ENCODE measurements around the gene C11orf97.

The C11orf97 gene

GRCh38 chr11:94567181-94567670 is 55.0 kb downstream of the C11orf97 start, which contains the start of gene PIWIL4 (continued):
- TF ChIP-seq ZSCAN4 (tag by site-specific recombination; IDR thresholded peaks at IDR 0.05), result no peak
- no peak for TF ChIP-seq ZNF366 (tag by site-specific recombination; conservative IDR thresholded peaks at IDR 0.05)
- TF ChIP-seq HIC1 (tag by site-specific recombination; IDR thresholded peaks at IDR 0.05), result no peak

- Histone ChIP-seq H3K4me1 (ENCODE audit: control insufficient read depth, insufficient read depth, low read length) (no peaks in the 10 kb centered on the region), H3K36me3 (ENCODE audit: control insufficient read depth in 2 of 2, insufficient read depth in 1 of 2, low read length in 2 of 2) (no peaks in the 10 kb centered on the region), H3K9me3 (ENCODE audit: control insufficient read depth, insufficient read depth, low read depth, low read length) (no peaks in the 10 kb centered on the region), H3K27ac (ENCODE audit: extremely low read depth, low read depth, low read length) (no peak overlapping the region), H3K4me3 (ENCODE audit: low read depth, low read length) (no peak overlapping the region)
- ChIA-PET POLR2A (no interaction called here), CTCF (no interaction called here)
- TF ChIP-seq ZNF654 (tag by site-specific recombination; IDR thresholded peaks at IDR 0.05; ENCODE audit: low read depth) (no peak), ATF2 (tag by site-specific recombination; IDR thresholded peaks at IDR 0.05; ENCODE audit: low read depth) (no peak), ZNF366 (tag by site-specific recombination; conservative IDR thresholded peaks at IDR 0.05) (no peak), BCL11A (tag by site-specific recombination; IDR thresholded peaks at IDR 0.05; ENCODE audit: low read depth) (no peak), ZNF521 (tag by site-specific recombination; IDR thresholded peaks at IDR 0.05) (no peak), ZNF518A (tag by site-specific recombination; conservative IDR thresholded peaks at IDR 0.05; ENCODE audit: low read depth) (no peak), ZSCAN30 (tag by site-specific recombination; IDR thresholded peaks at IDR 0.05) (no peak), ZNF544 (tag by site-specific recombination; IDR thresholded peaks at IDR 0.05) (no peak)
These were observed 55.9 kb downstream of the C11orf97 start for GRCh38 chr11:94568200-94568599.

GRCh38 chr11:94568717-94569116 is 56.5 kb downstream of the C11orf97 start:
- Histone ChIP-seq H3K9me3 (ENCODE audit: control insufficient read depth, insufficient read depth, low read depth, low read length) (no peaks in the 10 kb centered on the region), H3K36me3 (ENCODE audit: control insufficient read depth in 2 of 2, insufficient read depth in 1 of 2, low read length in 2 of 2) (no peaks in the 10 kb centered on the region), H3K4me3 (ENCODE audit: low read depth, low read length) (no peak overlapping the region), H3K27ac (ENCODE audit: extremely low read depth, low read depth, low read length) (no peak overlapping the region), H3K4me1 (ENCODE audit: control insufficient read depth, insufficient read depth, low read length) (no peaks in the 10 kb centered on the region)
- TF ChIP-seq ZNF677 (tag by site-specific recombination; IDR thresholded peaks at IDR 0.05) (no peak), ZNF529 (tag by site-specific recombination; IDR thresholded peaks at IDR 0.05; ENCODE audit: insufficient replicate concordance) (no peak), ZBTB21 (tag by site-specific recombination; IDR thresholded peaks at IDR 0.05) (no peak), ZNF837 (tag by site-specific recombination; IDR thresholded peaks at IDR 0.05) (no peak), GLIS2 (tag by site-specific recombination; IDR thresholded peaks at IDR 0.05) (no peak), ZNF10 (tag by site-specific recombination; IDR thresholded peaks at IDR 0.05) (no peak), KLF10 (tag by site-specific recombination; IDR thresholded peaks at IDR 0.05) (no peak), ZNF311 (tag by site-specific recombination; IDR thresholded peaks at IDR 0.05; ENCODE audit: borderline replicate concordance) (no peak), KLF16 (tag by site-specific recombination; IDR thresholded peaks at IDR 0.05) (no peak), REPIN1 (tag by site-specific recombination; IDR thresholded peaks at IDR 0.05; ENCODE audit: low read depth) (no peak), ZFP3 (tag by site-specific recombination; IDR thresholded peaks at IDR 0.05; ENCODE audit: low read depth) (no peak), ZNF292 (tag by site-specific recombination; IDR thresholded peaks at IDR 0.05; ENCODE audit: borderline replicate concordance, low read depth) (no peak), ZNF175 (tag by site-specific recombination; IDR thresholded peaks at IDR 0.05) (no peak), ZNF521 (tag by site-specific recombination; IDR thresholded peaks at IDR 0.05) (no peak), ZNF626 (tag by site-specific recombination; IDR thresholded peaks at IDR 0.05) (no peak)
- ChIA-PET CTCF (no interaction called here), POLR2A (no interaction called here)
